ENCODE data around the gene SYCN.

DNA sequence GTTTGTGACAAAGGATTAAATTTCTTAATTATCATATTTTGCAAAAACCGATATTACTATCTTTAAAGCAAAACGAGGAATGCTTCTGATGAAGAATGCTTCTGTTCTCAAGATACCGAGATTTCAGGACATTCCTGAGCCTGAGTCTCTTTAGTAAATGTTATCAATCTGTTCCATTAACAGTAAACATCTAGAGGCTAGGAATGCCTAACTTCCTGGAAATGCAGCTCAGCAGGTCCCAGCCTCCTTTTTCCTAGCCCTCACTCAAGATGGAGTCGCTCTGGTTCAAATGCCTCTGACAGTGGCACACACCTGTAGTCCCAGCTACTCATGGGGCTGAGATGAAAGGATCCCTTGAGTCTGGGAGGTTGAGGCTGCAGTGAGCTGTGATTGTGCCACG is 47.0 kb upstream of the SYCN start:
- TF ChIP-seq POLR2A (IDR thresholded peaks at IDR 0.05; ENCODE audit: low read depth, low read length) (no peak), JUN (IDR thresholded peaks at IDR 0.05; ENCODE audit: borderline replicate concordance, insufficient read depth, insufficient read length, low read depth) (no peak), POLR2AphosphoS5 (IDR thresholded peaks at IDR 0.05; ENCODE audit: insufficient read depth, low read depth, low read length) (no peak), EZH2 (IDR thresholded peaks at IDR 0.05; ENCODE audit: borderline replicate concordance, low read depth, low read length, severe bottlenecking) (no peak), GATA2 (IDR thresholded peaks at IDR 0.05; ENCODE audit: insufficient read depth, insufficient read length, low read depth, low read length) (no peak), FOS (IDR thresholded peaks at IDR 0.05; ENCODE audit: borderline replicate concordance, insufficient read depth, low read length) (no peak), MYC (IDR thresholded peaks at IDR 0.05; ENCODE audit: low read depth, low read length) (no peak)
- TF ChIP-seq, protein P1, sequence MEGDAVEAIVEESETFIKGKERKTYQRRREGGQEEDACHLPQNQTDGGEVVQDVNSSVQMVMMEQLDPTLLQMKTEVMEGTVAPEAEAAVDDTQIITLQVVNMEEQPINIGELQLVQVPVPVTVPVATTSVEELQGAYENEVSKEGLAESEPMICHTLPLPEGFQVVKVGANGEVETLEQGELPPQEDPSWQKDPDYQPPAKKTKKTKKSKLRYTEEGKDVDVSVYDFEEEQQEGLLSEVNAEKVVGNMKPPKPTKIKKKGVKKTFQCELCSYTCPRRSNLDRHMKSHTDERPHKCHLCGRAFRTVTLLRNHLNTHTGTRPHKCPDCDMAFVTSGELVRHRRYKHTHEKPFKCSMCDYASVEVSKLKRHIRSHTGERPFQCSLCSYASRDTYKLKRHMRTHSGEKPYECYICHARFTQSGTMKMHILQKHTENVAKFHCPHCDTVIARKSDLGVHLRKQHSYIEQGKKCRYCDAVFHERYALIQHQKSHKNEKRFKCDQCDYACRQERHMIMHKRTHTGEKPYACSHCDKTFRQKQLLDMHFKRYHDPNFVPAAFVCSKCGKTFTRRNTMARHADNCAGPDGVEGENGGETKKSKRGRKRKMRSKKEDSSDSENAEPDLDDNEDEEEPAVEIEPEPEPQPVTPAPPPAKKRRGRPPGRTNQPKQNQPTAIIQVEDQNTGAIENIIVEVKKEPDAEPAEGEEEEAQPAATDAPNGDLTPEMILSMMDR (IDR thresholded peaks at IDR 0.05; ENCODE audit: extremely low read depth in 1 of 2, insufficient read depth in 1 of 2, low read depth in 1 of 2, low read length in 2 of 2) = no peak
- TF ChIP-seq, protein P2, sequence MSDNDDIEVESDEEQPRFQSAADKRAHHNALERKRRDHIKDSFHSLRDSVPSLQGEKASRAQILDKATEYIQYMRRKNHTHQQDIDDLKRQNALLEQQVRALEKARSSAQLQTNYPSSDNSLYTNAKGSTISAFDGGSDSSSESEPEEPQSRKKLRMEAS (IDR thresholded peaks at IDR 0.05; ENCODE audit: insufficient read depth, insufficient read length) = no peak
